HepG2 (cell line): Measurements from ENCODE around the gene CEBPG. TPM values are rescaled to one million over a fixed set of nuclear protein-coding genes. Genes with fewer than 3 reads are reported as not detected.

Experiments used
- GATA4 ChIP-seq: sonication (generic); IDR thresholded peaks from 2 replicates; pipeline ENCODE4 v1.6.1; 2016; ENCODE audit warnings: antibody characterized with exemption, low read depth, borderline replicate concordance
- HNRNPUL1 ChIP-seq: fragments of 200-400 bp; formaldehyde crosslinking; IDR thresholded peaks from 2 replicates; pipeline ENCODE4 v1.6.1; 2017; ENCODE audit warnings: low read depth, mild to moderate bottlenecking, low read length, moderate library complexity
- NR2F6 ChIP-seq, 2 experiments: IDR thresholded peaks; 2 replicates each; pipeline ENCODE4 v1.6.1; 2016; ENCODE audit warnings: antibody characterized with exemption in 1 of 2, mild to moderate bottlenecking in 1 of 2
- RBAK ChIP-seq: sonication (generic); formaldehyde crosslinking; IDR thresholded peaks from 2 replicates; pipeline ENCODE4 v1.5.1; 2020; ENCODE audit warnings: mild to moderate bottlenecking, missing genetic modification reagents
- SAP130 ChIP-seq: IDR thresholded peaks from 2 replicates; pipeline ENCODE4 v1.6.1; 2016; ENCODE audit warnings: low read depth
- SOX13 ChIP-seq, 3 experiments: fragments of 450-650 bp in 1 of 3; sonication (generic) in 1 of 3; formaldehyde crosslinking in 1 of 3; IDR thresholded peaks in 2 of 3; conservative IDR thresholded peaks in 1 of 3; 2 replicates each; pipeline versions ENCODE4 v1.5.0 to v1.6.1; 2016 to 2020; ENCODE audit warnings: antibody characterized with exemption in 1 of 3, mild to moderate bottlenecking in 1 of 3, missing compliant biosample characterization in 1 of 3, missing genetic modification reagents in 1 of 3, moderate library complexity in 1 of 3
- SRY ChIP-seq: sonication (generic); formaldehyde crosslinking; IDR thresholded peaks from 2 replicates; pipeline ENCODE4 v1.8.0; 2022; ENCODE audit warnings: mild to moderate bottlenecking, missing genetic modification reagents
- TAF1 ChIP-seq: sonication (generic); formaldehyde crosslinking; IDR thresholded peaks from 2 replicates; pipeline ENCODE4 v1.4.0; 2020; ENCODE audit warnings: missing genetic modification reagents
- ZNF296 ChIP-seq: sonication (generic); formaldehyde crosslinking; conservative IDR thresholded peaks from 2 replicates; pipeline ENCODE4 v1.5.0; 2020; ENCODE audit warnings: mild to moderate bottlenecking, missing genetic modification reagents
- ZNF383 ChIP-seq: sonication (generic); formaldehyde crosslinking; IDR thresholded peaks from 2 replicates; pipeline ENCODE4 v1.4.0; 2020; ENCODE audit warnings: missing genetic modification reagents, mild to moderate bottlenecking, borderline replicate concordance
- ZNF761 ChIP-seq: sonication (generic); formaldehyde crosslinking; conservative IDR thresholded peaks from 2 replicates; pipeline ENCODE4 v1.4.0; 2020; ENCODE audit warnings: mild to moderate bottlenecking, missing genetic modification reagents
- ZNF766 ChIP-seq: sonication (generic); formaldehyde crosslinking; IDR thresholded peaks from 2 replicates; pipeline ENCODE4 v1.5.0; 2020; ENCODE audit warnings: missing genetic modification reagents, borderline replicate concordance
- ZNF782 ChIP-seq: sonication (generic); formaldehyde crosslinking; IDR thresholded peaks from 2 replicates; pipeline ENCODE4 v1.4.0; 2020; ENCODE audit warnings: missing genetic modification reagents, mild to moderate bottlenecking, borderline replicate concordance
- polyA plus RNA-seq, 8 experiments: library from polyadenylated mRNA; depleted of rRNA in 3 of 8; stranded (reverse) in 7 of 8; unstranded in 1 of 8; fragments of >200 nt; fragmentation: Illumina TruSeq in 4 of 8; extraction: Trizol in 4 of 8; gene quantifications; 2 replicates each; pipeline versions ENCODE4 v1.2.1 to v1.2.3, GENCODE V29; 2011 to 2016; ENCODE audit warnings: low read depth in 4 of 8, missing spikeins in 1 of 8, mixed read lengths in 1 of 8; ENCODE audit not compliant: insufficient read depth in 1 of 8
- total RNA-seq, 5 experiments: library from RNA; depleted of rRNA; stranded (reverse); fragments of >200 nt; fragmentation: Illumina TruSeq; extraction: Trizol; gene quantifications; 2 replicates each; pipeline ENCODE4 v1.2.3, GENCODE V29; 2016; ENCODE audit warnings: low read depth in 1 of 5
- TF ChIP-seq, protein P1 (sequence below): IDR thresholded peaks from 2 replicates; pipeline ENCODE4 v1.6.1; 2016; ENCODE audit warnings: missing compliant biosample characterization, missing genetic modification reagents, borderline replicate concordance
- TF ChIP-seq, protein P2 (sequence below): sonication (generic); formaldehyde crosslinking; IDR thresholded peaks from 2 replicates; pipeline ENCODE4 v1.8.0; 2023; ENCODE audit warnings: mild to moderate bottlenecking, missing genetic modification reagents
- TF ChIP-seq, protein P3 (sequence below): sonication (generic); formaldehyde crosslinking; IDR thresholded peaks from 2 replicates; pipeline ENCODE4 v1.4.0; 2020; ENCODE audit warnings: mild to moderate bottlenecking, missing genetic modification reagents
- TF ChIP-seq, protein P4 (sequence below): IDR thresholded peaks from 2 replicates; pipeline ENCODE4 v1.6.1; 2012; ENCODE audit warnings: inconsistent platforms
- TF ChIP-seq, protein P5 (sequence below): sonication (generic); formaldehyde crosslinking; IDR thresholded peaks from 2 replicates; pipeline ENCODE4 v1.9.0; 2021; ENCODE audit warnings: missing genetic modification reagents, borderline replicate concordance

Gene CEBPG
- total and polyA plus RNA-seq, 2 of the 13 experiments (the other 11 are each of a cell fraction or from before 2014, with no cell fraction given): 25.7 to 34.3 TPM

DNA sequence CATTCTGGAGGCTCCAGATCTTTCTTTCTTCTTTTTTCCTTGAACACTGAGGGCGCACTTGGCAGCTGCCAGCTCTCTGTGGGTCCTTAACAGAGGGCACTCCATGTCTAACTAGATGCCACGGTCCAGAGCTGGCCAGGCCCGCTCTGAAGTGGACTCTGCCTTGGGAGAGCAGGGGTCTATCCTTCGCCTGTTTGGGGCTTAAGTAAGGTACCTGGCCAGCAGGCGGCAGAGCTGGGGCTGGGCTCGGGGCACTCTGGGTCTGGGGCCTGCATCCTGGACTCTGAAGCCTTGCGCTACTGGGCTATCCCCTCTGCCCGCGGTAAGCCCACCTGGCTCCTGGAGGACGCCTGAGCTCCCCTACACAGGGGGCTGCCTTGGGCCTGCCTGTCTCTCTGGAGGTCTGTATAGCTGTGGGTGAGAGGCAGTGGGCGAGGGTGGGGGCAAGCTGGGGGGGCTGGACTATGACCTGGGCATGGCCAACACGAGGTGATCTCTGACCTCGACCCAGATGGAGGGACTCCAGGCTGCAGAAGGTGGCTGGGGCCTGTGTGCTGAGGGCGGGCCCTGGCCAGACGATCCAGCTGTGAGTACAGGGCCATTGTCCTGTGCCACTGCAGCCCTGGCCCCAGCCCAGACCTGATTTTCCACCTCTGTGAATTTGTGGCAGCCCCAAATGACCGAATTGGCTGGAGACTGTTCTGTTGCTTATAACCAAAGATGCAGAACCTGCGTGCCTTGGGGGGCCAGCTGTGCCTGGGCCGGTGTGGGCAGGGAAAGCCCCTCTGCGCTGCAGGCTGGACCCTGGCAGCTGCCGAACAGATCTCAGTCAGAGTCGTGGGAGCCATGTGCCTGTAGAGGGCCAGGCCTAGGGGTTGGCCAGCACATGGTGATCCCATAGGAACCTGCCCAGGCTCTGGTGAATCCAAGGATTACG is 26.5 kb downstream of the CEBPG start (continued):
- TF ChIP-seq, protein P1, sequence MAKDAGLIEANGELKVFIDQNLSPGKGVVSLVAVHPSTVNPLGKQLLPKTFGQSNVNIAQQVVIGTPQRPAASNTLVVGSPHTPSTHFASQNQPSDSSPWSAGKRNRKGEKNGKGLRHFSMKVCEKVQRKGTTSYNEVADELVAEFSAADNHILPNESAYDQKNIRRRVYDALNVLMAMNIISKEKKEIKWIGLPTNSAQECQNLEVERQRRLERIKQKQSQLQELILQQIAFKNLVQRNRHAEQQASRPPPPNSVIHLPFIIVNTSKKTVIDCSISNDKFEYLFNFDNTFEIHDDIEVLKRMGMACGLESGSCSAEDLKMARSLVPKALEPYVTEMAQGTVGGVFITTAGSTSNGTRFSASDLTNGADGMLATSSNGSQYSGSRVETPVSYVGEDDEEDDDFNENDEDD (CRISPR knock-in tag): peak; percentile 31; the same call in 1 of the 2 replicates
- peak; percentile 38; the same call in 1 of the 2 replicates for TF ChIP-seq ZNF782 (CRISPR knock-in tag)
- TF ChIP-seq, protein P2, sequence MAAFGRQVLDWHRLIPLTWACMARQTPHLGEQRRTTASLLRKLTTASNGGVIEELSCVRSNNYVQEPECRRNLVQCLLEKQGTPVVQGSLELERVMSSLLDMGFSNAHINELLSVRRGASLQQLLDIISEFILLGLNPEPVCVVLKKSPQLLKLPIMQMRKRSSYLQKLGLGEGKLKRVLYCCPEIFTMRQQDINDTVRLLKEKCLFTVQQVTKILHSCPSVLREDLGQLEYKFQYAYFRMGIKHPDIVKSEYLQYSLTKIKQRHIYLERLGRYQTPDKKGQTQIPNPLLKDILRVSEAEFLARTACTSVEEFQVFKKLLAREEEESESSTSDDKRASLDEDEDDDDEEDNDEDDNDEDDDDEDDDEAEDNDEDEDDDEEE (CRISPR knock-in tag): peak; percentile 71
- peak; percentile 86 for TF ChIP-seq NR2F6 (IDR thresholded peaks at IDR 0.05)
- TF ChIP-seq NR2F6 (CRISPR knock-in tag; IDR thresholded peaks at IDR 0.05): peak; percentile 88
- TF ChIP-seq GATA4: no peak
- TF ChIP-seq SAP130 (CRISPR knock-in tag): peak; percentile 40
- no peak for TF ChIP-seq ZNF383 (CRISPR knock-in tag)
- TF ChIP-seq ZNF761 (CRISPR knock-in tag): 0 out of 2 replicates have a peak, but pooled peaks have one; percentile 42
- TF ChIP-seq, protein P3, sequence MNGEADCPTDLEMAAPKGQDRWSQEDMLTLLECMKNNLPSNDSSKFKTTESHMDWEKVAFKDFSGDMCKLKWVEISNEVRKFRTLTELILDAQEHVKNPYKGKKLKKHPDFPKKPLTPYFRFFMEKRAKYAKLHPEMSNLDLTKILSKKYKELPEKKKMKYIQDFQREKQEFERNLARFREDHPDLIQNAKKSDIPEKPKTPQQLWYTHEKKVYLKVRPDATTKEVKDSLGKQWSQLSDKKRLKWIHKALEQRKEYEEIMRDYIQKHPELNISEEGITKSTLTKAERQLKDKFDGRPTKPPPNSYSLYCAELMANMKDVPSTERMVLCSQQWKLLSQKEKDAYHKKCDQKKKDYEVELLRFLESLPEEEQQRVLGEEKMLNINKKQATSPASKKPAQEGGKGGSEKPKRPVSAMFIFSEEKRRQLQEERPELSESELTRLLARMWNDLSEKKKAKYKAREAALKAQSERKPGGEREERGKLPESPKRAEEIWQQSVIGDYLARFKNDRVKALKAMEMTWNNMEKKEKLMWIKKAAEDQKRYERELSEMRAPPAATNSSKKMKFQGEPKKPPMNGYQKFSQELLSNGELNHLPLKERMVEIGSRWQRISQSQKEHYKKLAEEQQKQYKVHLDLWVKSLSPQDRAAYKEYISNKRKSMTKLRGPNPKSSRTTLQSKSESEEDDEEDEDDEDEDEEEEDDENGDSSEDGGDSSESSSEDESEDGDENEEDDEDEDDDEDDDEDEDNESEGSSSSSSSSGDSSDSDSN: peak; percentile 50
- 0 out of 2 replicates have a peak, but pooled peaks have one; percentile 42 for TF ChIP-seq SRY (CRISPR knock-in tag)
- no peak for TF ChIP-seq ZNF766
- TF ChIP-seq HNRNPUL1: no peak
- TF ChIP-seq ZNF296 (CRISPR knock-in tag): peak; percentile 68; the same call in 1 of the 2 replicates
- TF ChIP-seq, protein P4, sequence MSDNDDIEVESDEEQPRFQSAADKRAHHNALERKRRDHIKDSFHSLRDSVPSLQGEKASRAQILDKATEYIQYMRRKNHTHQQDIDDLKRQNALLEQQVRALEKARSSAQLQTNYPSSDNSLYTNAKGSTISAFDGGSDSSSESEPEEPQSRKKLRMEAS: peak; percentile 93
- TF ChIP-seq, protein P5, sequence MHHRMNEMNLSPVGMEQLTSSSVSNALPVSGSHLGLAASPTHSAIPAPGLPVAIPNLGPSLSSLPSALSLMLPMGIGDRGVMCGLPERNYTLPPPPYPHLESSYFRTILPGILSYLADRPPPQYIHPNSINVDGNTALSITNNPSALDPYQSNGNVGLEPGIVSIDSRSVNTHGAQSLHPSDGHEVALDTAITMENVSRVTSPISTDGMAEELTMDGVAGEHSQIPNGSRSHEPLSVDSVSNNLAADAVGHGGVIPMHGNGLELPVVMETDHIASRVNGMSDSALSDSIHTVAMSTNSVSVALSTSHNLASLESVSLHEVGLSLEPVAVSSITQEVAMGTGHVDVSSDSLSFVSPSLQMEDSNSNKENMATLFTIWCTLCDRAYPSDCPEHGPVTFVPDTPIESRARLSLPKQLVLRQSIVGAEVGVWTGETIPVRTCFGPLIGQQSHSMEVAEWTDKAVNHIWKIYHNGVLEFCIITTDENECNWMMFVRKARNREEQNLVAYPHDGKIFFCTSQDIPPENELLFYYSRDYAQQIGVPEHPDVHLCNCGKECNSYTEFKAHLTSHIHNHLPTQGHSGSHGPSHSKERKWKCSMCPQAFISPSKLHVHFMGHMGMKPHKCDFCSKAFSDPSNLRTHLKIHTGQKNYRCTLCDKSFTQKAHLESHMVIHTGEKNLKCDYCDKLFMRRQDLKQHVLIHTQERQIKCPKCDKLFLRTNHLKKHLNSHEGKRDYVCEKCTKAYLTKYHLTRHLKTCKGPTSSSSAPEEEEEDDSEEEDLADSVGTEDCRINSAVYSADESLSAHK (CRISPR knock-in tag): no peak
- peak; percentile 63; the same call in 1 of the 2 replicates for TF ChIP-seq RBAK (CRISPR knock-in tag)
- peak; percentile 35; the same call in 1 of the 2 replicates for TF ChIP-seq SOX13 (IDR thresholded peaks at IDR 0.05)
- peak in 1 of 2 experiments; percentile 44; a peak in 1 of 4 replicates for TF ChIP-seq SOX13 (CRISPR knock-in tag; conservative IDR thresholded peaks at IDR 0.05 in 1 of 2, IDR thresholded peaks at IDR 0.05 in 1 of 2)
- no peak for TF ChIP-seq TAF1 (CRISPR knock-in tag)
